ENCODE data around the gene CSPG4.
"Not testable (repeated sequence)": the region's sequence is repeated elsewhere in the genome, so short reads cannot be mapped to it uniquely, and the experiment has no call there.

CSPG4 gene

DNA sequence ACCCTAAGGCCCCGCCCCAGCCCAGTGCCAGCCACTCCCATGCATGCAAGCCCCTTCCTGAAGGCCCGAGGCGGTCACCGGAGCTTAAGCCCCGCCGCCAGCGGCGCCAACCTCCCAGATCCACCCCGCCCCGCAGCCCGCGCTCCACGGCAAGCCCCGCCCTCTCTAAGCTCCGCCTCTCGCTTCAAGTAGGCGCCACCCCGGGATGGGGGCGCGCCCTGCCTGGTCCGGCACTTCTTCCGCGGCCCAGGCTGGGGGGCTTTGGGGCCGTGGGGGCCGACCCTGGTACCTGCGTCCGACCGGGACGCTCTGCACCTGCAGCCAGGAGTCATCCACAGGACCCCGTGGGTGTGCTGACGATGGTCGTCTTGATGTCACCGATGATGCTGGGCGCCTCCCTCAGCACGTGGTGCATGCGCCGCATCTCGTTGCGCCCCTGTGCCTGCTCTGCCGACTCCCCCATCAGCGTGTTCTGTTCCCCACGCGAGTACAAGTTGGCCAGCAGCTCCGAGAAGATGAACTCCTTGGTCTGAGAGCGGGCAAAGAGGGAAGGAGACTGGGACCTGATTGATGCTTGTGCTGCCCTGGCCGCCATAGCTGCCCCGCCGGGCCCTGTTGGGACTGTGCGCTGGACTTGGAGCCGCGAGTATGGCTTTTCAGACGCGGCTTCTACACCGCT is 26.1 kb upstream of the CSPG4 start:
- DNase-seq = peak; percentile 97

DNA sequence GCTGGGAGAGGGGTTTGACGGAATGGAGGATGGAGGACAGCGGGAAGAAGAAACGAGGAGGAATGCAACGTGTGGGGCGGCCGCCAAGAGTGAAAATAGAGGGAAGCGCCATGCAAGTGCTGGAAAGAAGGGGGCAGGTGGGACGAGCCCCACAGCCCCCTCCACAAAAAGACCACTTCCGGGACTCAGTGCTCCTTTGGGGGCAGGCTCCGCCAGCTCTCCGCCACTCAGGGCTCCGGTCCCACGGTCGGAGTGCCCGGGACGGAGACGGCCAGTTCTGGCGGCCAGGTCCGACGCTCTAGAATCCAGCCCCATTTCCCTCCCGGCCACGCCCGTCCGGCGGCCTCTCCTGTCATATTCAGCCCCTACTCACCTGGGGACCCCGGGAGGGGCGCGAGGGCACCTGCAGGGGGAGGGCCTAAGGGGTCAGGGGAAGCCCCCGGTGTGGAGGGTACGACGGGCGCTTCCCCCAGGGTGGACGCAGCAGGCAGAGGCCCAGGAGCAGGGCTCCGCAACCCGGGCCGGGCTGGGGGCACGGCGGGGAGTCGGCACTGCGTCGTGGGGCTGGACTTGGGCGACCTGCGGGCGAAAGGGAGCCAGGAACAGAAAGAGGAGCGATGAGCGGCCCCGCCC is 25.5 kb upstream of the CSPG4 start:
- no peak for DNase-seq

- not testable (repeated sequence) for DNase-seq
These were observed 24.7 kb upstream of the CSPG4 start for GRCh38 chr15:75737116-75738013.

DNA sequence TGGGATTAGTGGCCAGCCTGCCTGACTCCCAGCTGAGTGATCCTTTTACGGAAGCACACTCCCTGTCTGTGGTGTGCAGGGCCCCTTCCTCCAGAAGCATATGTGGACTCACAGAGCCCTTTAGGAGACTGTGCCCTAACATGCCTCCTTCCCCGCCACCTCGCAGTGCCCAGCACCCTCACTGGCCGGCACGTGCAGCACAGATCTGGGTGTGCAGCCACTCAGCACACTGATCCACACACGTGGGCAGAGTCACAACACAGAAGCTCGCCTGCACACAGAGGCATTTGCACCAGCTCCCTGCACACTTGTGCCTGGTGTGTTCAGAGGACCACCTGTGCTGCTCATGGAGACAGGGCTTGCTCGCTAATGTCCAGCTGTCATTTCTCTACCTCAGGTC is 23.6 kb upstream of the CSPG4 start:
- no peak for DNase-seq

GRCh38 chr15:75734861-75735760 is 22.5 kb upstream of the CSPG4 start:
- not testable (repeated sequence) for DNase-seq

DNA sequence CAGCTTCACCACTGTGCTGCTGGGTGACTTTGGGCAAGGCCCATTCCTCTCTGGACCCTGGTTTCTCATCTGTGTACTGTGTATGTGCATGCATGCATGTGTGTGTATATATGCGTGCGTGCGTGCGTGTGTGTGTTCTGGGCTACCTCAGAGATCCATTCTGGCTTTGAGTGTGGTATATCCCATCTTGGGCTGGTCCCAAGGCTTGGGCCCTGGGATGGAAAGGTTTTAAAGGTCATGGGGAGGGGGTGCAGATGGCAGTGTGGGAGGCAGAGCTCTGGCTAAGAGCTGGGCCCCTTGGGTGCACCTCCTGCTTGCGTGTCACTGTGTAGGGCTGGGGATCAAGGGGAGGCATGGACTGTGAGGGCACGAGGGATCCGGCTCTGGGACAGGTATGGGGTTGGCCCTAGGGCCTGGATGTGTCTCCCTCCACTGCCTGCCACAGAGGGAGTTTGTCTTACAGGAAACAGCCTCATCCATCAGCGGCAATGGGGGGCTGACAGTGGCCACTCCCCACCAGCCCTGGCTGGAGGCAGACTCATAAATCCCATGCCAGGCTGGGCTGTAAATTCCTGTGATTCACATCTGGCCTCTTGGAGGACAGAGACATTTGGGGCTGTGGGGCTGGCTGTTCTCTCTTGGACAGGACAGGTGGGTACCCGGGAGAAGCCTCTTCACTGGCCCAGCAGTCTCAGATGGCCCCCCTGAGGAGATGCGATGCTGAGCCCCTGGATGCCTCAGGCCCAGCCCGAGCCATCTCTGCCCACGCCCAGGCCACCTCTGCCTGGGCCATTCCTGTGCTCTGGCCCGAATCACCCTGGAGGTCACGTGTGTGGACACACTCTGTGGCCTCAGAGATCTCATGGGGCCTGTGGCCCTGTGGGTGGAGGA is 21.4 kb upstream of the CSPG4 start:
- no peak for DNase-seq

GRCh38 chr15:75732809-75733451 is 20.3 kb upstream of the CSPG4 start:
- DNase-seq = peak; percentile 79

- no peak for DNase-seq
These were observed 19.6 kb upstream of the CSPG4 start for GRCh38 chr15:75732177-75732808.

GRCh38 chr15:75731248-75732151 is 18.9 kb upstream of the CSPG4 start:
- no peak for DNase-seq

- not testable (repeated sequence) for DNase-seq
These were observed 18.0 kb upstream of the CSPG4 start for GRCh38 chr15:75730376-75731247.

- no peak for DNase-seq
These were observed 16.9 kb upstream of the CSPG4 start for GRCh38 chr15:75729326-75730069.

GRCh38 chr15:75727851-75728715 is 15.4 kb upstream of the CSPG4 start:
- peak; percentile 88 for DNase-seq

GRCh38 chr15:75727031-75727531 is 14.4 kb upstream of the CSPG4 start:
- no peak for DNase-seq

DNA sequence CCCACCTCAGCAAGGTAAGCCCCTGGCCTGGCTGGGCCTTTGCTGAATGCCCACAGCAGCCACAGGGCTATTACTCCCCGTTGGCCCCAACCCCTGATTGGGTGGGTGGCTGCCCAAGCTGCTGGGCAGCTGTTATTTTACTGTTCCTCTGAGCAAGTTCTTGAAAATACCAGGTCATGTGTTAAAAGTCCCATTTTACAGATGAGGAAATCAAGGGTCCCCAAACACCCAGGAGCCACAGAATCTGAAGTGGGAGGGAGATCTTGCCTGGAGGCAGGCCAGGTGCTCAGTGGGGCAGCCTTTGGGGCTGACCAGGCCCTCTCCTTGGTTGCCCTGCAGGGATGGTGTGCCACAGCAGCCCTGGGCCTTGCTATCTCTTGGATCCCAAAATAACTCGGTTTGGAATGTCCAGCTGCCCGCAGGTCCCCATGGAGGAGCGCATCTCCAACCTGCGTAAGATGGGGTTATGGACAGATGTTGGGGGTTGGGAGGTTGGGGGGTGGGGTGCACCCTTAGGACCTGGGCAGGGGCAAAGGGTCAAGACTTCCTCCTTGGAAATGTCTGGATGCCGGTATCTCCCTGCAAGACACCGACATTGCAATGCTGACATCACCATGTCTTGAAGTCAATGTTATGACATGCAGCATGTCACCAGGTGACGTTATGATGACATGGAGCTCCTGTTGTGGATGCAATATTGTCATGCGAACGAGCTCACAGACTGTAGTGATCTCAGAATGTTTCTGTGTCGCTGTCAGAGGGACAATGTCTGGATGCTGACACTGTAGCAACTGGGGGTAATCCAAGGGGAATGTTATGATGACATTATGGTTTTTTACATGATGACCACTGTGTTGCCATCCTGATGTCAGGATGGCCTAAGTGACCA is 13.3 kb upstream of the CSPG4 start:
- no peak for DNase-seq

- DNase-seq = no peak
These were observed 12.5 kb upstream of the CSPG4 start for GRCh38 chr15:75725006-75725718.

Measured in activated CD8-positive, alpha-beta memory T cell treated with anti-CD3 and anti-CD28 coated beads for 24 hours (primary cell).